Peyer's patch (tissue), 4 donors: ENCODE data around the gene TTC23.

ENCODE experiments used
- CTCF ChIP-seq, 6 experiments: fragments of 450-650 bp in 4 of 6; fragments of 200-600 bp in 2 of 6; sonication (generic) in 1 of 6; IDR thresholded peaks; one replicate each; pipeline ENCODE4 v1.5.1; 2017 to 2019; ENCODE audit warnings: antibody characterized with exemption in 6 of 6, mild to moderate bottlenecking in 3 of 6, moderate library complexity in 1 of 6
- POLR2A ChIP-seq, 2 donors: fragments of 450-650 bp; IDR thresholded peaks; one replicate each; pipeline ENCODE4 v1.5.1; 2017; ENCODE audit warnings: antibody characterized with exemption in 2 of 2, mild to moderate bottlenecking in 2 of 2, moderate library complexity in 2 of 2

GRCh38 chr15:99232740-99233139, 16.6 kb downstream of the TTC23 start:
- TF ChIP-seq CTCF (IDR thresholded peaks at IDR 0.05) (no peak), POLR2A (IDR thresholded peaks at IDR 0.05) (no peak)
